A673 (cell line): ENCODE measurements around the gene KRT72.

ENCODE experiments used
- CTCF ChIP-seq: fragments of 300-800, 200-600 bp; sonication (generic); conservative IDR thresholded peaks from 2 replicates; pipeline ENCODE4 v1.5.1; 2017; ENCODE audit warnings: low read depth, mild to moderate bottlenecking, antibody characterized with exemption, low read length, moderate library complexity, mixed read lengths
- EZH2 ChIP-seq: fragments of 200-600 bp; sonication (generic); IDR thresholded peaks from 2 replicates; pipeline ENCODE4 v1.6.1; 2017; ENCODE audit warnings: borderline replicate concordance, low read depth, mild to moderate bottlenecking, mixed read lengths, antibody characterized with exemption, low read length; ENCODE audit not compliant: poor library complexity, severe bottlenecking

- no peak for TF ChIP-seq CTCF
- no peak for TF ChIP-seq EZH2
Measured at GRCh38 chr12:52573743-52574142, 27.5 kb downstream of the KRT72 start, which contains the start of gene KRT74.
